SK-N-SH (cell line): ENCODE results near the gene TIAM2. TPM values are rescaled to one million over a fixed set of nuclear protein-coding genes. Genes with fewer than 3 reads are reported as not detected.

ENCODE experiments used
- CTCF ChIP-seq: fragments of 200-600 bp; sonication (generic); IDR thresholded peaks from 2 replicates; pipeline ENCODE4 v1.6.1; 2017; ENCODE audit warnings: antibody characterized with exemption, mild to moderate bottlenecking, moderate library complexity
- ELF1 ChIP-seq: IDR thresholded peaks from 2 replicates; pipeline ENCODE4 v1.4.0; 2012
- EP300 ChIP-seq, 2 experiments: IDR thresholded peaks; 2 replicates each; pipeline versions ENCODE4 v1.4.0 to v1.6.1; 2012; ENCODE audit warnings: borderline replicate concordance in 1 of 2, low read depth in 1 of 2, low read length in 1 of 2
- EZH2phosphoT487 ChIP-seq: fragments of 200-600 bp; sonication (generic); IDR thresholded peaks from 2 replicates; pipeline ENCODE4 v1.6.1; 2017; ENCODE audit warnings: low read depth, mixed run types, mild to moderate bottlenecking, antibody characterized with exemption, moderate library complexity, borderline replicate concordance
- FOSL2 ChIP-seq: IDR thresholded peaks from 2 replicates; pipeline ENCODE4 v1.4.0; 2012; ENCODE audit warnings: low read depth, mild to moderate bottlenecking, moderate library complexity, borderline replicate concordance
- FOXM1 ChIP-seq: IDR thresholded peaks from 2 replicates; pipeline ENCODE4 v1.4.0; 2012; ENCODE audit warnings: low read depth, mild to moderate bottlenecking
- GABPA ChIP-seq: IDR thresholded peaks from 2 replicates; pipeline ENCODE4 v1.4.0; 2012; ENCODE audit warnings: low read depth, mild to moderate bottlenecking
- GATA2 ChIP-seq: sonication (generic); formaldehyde crosslinking; IDR thresholded peaks from 2 replicates; pipeline ENCODE4 v1.5.0; 2020; ENCODE audit warnings: mild to moderate bottlenecking, missing genetic modification reagents
- IRF3 ChIP-seq: fragments of 150-350 bp; IDR thresholded peaks from 2 replicates; pipeline ENCODE4 v1.6.1; 2016; ENCODE audit warnings: mild to moderate bottlenecking, low read depth, low read length
- JUND ChIP-seq: IDR thresholded peaks from 2 replicates; pipeline ENCODE4 v1.4.0; 2012
- MXI1 ChIP-seq: IDR thresholded peaks from 2 replicates; pipeline ENCODE4 v1.6.1; 2012; ENCODE audit warnings: mild to moderate bottlenecking, low read depth, low read length, improper control_type of control experiment
- NRF1 ChIP-seq: IDR thresholded peaks from 2 replicates; pipeline ENCODE4 v1.6.1; 2012; ENCODE audit warnings: low read depth, mild to moderate bottlenecking, low read length
- PBX3 ChIP-seq: IDR thresholded peaks from 2 replicates; pipeline ENCODE4; 2012
- RCOR1 ChIP-seq: fragments of 150-350 bp; IDR thresholded peaks from 2 replicates; pipeline ENCODE4 v1.6.1; 2017; ENCODE audit warnings: antibody characterized with exemption, low read length
- RXRA ChIP-seq: IDR thresholded peaks from 2 replicates; pipeline ENCODE4 v1.4.0; 2012; ENCODE audit warnings: low read depth, mild to moderate bottlenecking, borderline replicate concordance
- SMC3 ChIP-seq: IDR thresholded peaks from 2 replicates; pipeline ENCODE4 v1.6.1; 2012; ENCODE audit warnings: low read depth, low read length, improper control_type of control experiment
- TCF12 ChIP-seq: IDR thresholded peaks from 2 replicates; pipeline ENCODE4 v1.4.0; 2012
- TEAD4 ChIP-seq: IDR thresholded peaks from 2 replicates; pipeline ENCODE4 v1.4.0; 2012; ENCODE audit warnings: mild to moderate bottlenecking, borderline replicate concordance; ENCODE audit not compliant: insufficient read depth
- USF1 ChIP-seq: IDR thresholded peaks from 2 replicates; pipeline ENCODE4 v1.4.0; 2012; ENCODE audit warnings: low read depth, borderline replicate concordance
- YY1 ChIP-seq: IDR thresholded peaks from 2 replicates; pipeline ENCODE4 v1.4.0; 2012; ENCODE audit warnings: low read depth, mild to moderate bottlenecking
- polyA plus RNA-seq, 3 experiments: library from polyadenylated mRNA; depleted of rRNA; stranded (reverse); fragments of >200 nt; gene quantifications; 2 replicates each; pipeline ENCODE4 v1.2.3, GENCODE V29; 2012
- TF ChIP-seq, protein P1 (sequence below): IDR thresholded peaks from 2 replicates; pipeline ENCODE4 v1.4.0; 2012; ENCODE audit warnings: low read depth, borderline replicate concordance
- TF ChIP-seq, protein P2 (sequence below): IDR thresholded peaks from 2 replicates; pipeline ENCODE4 v1.4.0; 2012; ENCODE audit warnings: low read depth

Gene TIAM2
- polyA plus RNA-seq, 1 of the 3 experiments (the other 2 are of a cell fraction): 13.6 TPM

DNA sequence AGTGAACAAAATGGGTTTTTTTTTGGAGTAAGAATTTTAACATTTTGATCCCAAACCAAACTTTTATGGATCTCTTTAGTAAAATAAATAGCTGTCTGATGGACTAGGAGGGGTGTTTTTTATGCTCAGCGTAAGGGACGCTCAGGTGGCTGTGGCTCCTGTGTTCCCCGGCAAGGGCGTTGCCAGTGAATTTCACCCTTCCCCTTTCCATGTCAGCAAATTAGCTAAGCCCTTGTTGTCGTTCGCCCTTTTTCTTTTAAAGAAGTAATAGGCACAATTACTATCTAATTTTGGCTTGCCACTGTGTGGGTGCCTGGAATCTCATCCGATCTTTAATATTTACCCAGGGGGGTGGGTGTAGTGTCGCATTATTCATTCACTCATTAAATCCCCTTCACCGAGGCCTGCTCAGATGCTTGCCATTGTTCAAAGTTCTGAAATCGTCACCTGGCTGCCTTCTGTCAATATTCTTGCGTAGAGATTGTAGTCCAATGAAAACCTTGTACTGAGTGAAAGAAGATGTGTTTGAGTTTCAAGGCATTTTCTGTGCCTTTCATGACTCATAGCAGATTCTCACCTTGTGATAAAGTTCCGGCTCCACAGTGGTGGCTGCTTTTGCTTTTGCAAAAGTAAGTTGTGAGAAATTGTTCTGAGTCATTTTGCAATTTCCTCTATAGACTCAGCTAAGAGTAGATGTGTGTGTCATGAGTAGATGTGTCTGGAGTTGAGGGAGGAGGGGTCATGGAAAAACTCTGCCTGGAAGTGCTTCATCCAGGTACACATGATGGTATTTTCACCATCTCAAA, 228.7 kb downstream of the TIAM2 start (continued):
- no peak for TF ChIP-seq CTCF
- no peak for TF ChIP-seq TEAD4
- no peak for TF ChIP-seq FOXM1
- TF ChIP-seq GABPA: no peak
- TF ChIP-seq, protein P1, sequence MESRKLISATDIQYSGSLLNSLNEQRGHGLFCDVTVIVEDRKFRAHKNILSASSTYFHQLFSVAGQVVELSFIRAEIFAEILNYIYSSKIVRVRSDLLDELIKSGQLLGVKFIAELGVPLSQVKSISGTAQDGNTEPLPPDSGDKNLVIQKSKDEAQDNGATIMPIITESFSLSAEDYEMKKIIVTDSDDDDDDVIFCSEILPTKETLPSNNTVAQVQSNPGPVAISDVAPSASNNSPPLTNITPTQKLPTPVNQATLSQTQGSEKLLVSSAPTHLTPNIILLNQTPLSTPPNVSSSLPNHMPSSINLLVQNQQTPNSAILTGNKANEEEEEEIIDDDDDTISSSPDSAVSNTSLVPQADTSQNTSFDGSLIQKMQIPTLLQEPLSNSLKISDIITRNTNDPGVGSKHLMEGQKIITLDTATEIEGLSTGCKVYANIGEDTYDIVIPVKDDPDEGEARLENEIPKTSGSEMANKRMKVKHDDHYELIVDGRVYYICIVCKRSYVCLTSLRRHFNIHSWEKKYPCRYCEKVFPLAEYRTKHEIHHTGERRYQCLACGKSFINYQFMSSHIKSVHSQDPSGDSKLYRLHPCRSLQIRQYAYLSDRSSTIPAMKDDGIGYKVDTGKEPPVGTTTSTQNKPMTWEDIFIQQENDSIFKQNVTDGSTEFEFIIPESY: no peak
- TF ChIP-seq RCOR1: no peak
- TF ChIP-seq YY1: no peak
- TF ChIP-seq USF1: no peak
- peak; percentile 87 for TF ChIP-seq FOSL2
- no peak for TF ChIP-seq SMC3
- no peak for TF ChIP-seq MXI1
- no peak for TF ChIP-seq EZH2phosphoT487
- no peak for TF ChIP-seq RXRA
- TF ChIP-seq TCF12: peak; percentile 65
- TF ChIP-seq, protein P2, sequence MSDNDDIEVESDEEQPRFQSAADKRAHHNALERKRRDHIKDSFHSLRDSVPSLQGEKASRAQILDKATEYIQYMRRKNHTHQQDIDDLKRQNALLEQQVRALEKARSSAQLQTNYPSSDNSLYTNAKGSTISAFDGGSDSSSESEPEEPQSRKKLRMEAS: peak; percentile 48
- no peak for TF ChIP-seq IRF3
- no peak for TF ChIP-seq GATA2 (CRISPR knock-in tag)
- peak; percentile 42; the same call in 1 of the 2 replicates for TF ChIP-seq PBX3
- no peak for TF ChIP-seq NRF1
- TF ChIP-seq ELF1: no peak
- TF ChIP-seq JUND: peak; percentile 66
- peak in 1 of 2 experiments; percentile 62; a peak in 1 of 4 replicates for TF ChIP-seq EP300 (IDR thresholded peaks at IDR 0.05; ENCODE audit: borderline replicate concordance in 1 of 2, low read depth in 1 of 2, low read length in 1 of 2)
